Measurements from ENCODE around the gene TEX14.
A peak's percentile ranks its signal among the peaks of the same experiment; 100 is the strongest.

TEX14 gene, protein sequence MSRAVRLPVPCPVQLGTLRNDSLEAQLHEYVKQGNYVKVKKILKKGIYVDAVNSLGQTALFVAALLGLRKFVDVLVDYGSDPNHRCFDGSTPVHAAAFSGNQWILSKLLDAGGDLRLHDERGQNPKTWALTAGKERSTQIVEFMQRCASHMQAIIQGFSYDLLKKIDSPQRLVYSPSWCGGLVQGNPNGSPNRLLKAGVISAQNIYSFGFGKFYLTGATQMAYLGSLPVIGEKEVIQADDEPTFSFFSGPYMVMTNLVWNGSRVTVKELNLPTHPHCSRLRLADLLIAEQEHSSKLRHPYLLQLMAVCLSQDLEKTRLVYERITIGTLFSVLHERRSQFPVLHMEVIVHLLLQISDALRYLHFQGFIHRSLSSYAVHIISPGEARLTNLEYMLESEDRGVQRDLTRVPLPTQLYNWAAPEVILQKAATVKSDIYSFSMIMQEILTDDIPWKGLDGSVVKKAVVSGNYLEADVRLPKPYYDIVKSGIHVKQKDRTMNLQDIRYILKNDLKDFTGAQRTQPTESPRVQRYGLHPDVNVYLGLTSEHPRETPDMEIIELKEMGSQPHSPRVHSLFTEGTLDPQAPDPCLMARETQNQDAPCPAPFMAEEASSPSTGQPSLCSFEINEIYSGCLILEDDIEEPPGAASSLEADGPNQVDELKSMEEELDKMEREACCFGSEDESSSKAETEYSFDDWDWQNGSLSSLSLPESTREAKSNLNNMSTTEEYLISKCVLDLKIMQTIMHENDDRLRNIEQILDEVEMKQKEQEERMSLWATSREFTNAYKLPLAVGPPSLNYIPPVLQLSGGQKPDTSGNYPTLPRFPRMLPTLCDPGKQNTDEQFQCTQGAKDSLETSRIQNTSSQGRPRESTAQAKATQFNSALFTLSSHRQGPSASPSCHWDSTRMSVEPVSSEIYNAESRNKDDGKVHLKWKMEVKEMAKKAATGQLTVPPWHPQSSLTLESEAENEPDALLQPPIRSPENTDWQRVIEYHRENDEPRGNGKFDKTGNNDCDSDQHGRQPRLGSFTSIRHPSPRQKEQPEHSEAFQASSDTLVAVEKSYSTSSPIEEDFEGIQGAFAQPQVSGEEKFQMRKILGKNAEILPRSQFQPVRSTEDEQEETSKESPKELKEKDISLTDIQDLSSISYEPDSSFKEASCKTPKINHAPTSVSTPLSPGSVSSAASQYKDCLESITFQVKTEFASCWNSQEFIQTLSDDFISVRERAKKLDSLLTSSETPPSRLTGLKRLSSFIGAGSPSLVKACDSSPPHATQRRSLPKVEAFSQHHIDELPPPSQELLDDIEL (N-terminal part only)

DNA sequence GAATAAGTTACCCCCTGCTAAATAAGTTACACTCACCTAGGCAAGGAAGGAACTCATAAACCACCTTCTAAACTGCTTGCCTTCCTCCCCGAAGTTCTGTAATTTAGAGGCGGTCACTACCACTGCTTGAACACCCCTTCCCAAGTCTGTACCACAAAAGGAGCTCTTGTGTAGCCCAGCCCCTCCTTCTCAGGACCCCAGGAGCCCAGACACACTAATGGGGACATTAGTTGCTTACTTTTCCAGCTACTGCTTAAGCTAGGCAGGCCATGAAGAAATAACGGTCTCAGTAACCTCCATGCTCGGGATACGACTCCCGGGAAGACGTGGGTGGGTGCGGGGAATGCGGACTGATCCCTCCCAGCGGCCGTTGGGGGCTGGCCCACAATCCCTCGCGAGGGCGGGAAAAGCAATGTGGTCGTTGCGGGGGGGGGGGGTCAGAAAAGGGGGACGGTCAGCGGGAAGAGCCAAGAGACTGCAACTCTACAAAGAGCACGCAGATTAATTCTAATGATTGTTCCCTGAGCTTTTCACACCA, at the start of gene TEX14:
Gene TEX14 (minus strand): TSS at position 345 of the 538 bp plus-strand sequence. CDS start 40,044 bp downstream, outside the sequence.
- DNase-seq: peak; percentile 58

DNA sequence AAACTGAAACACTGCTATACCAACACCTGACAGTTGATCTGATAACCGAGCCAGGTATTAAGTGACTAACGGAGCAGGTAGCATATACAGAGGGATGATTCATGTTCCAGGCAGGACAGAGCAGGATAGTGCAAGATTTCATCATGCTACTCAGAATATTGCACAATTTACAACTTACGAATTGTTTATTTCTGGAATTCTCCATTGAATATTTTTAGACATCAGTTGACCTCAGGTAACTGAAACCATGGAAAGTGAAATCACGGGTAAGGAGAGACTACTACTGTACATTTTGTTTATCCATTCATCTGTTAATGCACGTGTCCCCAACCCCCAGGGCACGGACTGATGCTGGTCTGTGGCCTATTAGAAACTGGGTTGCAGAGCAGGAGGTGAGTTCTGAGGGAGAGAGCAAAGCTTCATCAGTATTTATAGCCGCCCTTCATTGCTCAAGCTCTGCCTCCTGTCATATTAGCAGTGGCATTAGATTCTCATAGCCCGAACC, 49.3 kb upstream of the TEX14 start:
- DNase-seq: no peak

DNA sequence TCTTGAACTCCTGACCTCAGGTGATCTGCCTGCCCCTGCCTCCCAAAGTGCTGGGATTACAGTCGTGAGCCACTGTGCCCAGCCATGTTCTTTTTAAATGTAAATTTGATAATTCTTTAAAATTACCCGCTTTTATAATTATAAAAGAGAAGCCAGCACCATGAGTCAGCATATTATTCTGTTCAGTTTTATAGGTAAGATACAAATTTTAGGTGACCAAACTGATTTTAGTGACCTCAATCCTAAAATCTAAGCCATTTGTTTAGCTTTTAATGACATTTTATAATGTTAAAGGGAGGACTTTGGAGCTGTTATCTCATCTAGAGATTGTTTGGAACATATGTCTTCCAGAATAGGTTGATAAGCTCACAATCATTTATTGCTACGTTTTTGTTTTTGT, 43.0 kb upstream of the TEX14 start:
- no peak for DNase-seq

DNA sequence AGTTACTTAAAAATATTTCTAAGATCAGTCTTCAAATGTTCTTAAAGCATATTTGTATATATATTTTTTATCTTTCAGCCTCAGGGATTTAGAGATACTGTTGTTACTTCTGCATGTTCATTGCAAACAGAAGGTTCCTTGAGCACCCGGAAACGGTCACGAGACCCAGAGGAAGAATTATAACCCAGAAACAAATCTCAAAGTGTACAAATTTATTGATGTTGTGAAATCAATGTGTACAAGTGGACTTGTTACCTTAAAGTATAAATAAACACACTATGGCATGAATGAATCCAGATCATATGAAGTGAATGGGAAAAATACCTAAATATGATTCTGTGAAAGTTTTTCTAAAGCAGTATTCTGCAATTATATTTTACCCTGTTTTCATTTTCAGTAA, 42.2 kb upstream of the TEX14 start:
- DNase-seq: no peak

DNA sequence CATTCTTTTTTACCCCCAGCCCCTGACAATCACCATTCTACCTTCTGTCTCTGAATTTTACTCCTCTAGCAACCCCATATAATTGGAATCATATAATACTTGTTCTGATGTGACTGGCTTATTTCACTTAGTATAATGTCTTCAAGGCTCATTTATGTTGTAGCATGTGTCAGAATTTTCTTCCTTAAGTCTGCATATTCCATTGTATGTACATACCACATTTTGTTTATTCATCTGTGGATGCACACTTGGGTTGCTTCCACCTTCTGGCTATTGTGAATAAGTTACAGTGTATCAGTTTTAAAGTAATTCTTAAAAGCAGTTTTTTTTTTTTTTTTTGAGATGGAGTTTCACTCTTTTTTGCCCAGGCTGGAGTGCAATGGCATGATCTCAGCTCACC, 39.1 kb upstream of the TEX14 start:
- no peak for DNase-seq

DNA sequence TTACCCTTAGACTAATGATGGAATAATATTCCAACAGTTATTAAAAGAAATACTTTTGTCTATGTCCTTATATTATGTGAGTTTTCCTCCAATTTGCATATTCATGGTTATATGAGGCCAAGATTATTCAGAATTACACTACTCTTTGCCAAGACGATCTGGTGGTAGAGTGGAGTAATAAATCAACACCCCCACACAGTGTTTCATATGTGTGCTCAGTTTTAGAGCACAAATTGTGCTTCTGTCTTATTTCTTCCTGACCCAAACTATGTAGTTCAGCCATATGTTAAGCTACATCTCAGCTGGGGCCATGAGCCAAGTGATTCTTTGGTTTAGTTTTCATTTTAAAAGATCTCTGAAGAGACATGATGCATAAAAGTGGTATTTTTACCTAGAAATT, 37.0 kb upstream of the TEX14 start:
- DNase-seq: no peak

DNA sequence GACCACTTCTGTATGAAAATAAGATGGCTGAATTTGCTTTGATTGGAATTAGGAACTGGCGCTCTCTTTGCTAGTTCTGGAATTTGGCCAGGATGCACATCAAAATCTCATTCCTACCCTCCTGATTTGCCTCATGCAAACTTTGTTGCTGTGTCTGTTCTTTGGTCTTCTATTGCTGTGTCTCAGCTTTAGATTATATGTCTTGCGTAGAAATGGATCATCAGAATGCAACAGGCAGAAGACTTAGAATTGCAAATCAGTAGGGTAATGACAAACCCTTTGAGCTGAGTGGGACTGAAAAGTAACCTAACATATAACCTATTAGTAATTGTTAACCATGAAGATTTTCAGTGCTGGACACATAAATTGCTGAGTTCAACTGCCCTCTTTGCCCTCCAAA, 30.9 kb upstream of the TEX14 start:
- no peak for DNase-seq

DNA sequence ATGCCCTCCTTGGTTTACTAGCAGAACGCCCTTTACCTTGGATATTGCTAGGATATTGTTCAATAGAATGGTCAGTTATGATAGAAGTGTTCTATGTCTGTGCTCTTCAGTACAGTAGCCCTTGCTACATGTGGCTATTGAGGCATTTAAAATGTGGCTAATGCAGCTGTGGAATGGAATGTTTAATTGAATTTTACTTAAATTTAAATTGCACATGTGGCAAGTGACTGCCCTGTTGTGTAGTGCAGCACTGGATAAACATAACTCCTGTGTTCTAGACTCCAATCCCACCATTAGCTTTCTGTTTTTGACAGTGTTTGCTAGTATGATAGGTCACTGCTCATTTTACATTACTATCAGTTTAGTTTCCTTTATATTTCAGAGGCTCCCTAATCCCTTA, 30.4 kb upstream of the TEX14 start:
- DNase-seq: no peak

DNA sequence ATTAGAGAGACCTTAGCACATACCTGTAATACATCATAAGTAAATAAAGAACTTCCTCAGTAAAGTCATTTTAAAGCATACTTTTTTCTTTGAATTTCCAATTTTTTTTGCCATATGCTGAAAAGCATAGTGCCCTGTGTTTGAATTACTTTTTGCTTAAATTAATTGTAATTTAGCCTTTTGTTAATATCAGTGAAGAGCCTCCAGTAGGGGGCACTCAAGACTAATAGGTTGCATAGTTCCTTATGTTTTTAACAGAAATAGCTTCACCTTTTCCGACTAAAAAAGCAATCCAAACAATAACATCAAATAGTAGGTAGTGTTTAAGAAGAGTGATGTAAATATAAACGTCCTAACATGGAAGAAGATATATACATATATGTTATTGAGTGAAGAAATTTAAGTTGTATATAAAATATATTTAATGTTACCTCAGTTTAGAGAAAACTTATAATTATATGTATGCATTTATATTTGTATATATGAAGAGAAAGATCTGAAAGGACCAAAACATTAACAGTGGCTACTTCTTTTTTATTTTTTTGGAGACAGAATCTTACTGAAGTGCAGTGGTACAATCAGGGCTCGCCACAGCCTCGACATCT, 19.2 kb upstream of the TEX14 start:
- peak; percentile 29 for DNase-seq

DNA sequence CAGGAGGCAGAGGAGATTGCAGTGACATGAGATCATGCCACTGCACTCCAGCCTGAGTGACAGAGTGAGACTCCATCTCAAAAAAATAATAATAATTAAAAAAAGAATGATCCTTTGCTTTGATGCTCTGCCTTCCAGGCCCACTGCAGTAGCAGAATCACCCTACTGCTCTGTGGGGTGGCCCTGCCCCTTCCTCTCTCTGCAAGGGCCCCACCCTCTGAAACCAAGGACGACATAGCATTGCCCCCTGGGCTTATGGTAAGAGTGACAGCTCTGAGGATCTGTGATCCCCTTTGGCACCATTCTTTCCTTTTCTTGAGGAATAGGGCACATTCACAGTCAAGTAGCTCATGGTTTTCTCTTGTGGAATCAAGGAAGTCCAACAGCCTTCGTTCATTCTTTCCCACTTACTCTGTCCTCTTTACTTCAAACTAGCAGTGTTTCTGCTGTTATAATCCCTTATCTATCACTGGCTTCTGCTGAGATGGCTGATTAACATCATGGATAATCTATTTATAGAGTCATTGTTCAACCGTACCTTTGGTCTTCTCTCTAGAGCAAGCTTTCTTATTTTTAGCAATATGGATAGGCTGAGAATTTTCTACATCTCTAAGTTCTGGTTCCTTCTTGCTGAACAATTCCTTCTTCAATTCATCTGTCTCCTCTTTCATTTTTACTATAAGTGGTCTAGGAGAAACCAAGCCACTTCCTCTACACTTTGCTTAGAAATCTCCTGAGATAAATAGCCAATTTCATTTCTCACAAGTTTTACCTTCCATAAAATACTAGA, 14.7 kb upstream of the TEX14 start:
- DNase-seq: no peak

DNA sequence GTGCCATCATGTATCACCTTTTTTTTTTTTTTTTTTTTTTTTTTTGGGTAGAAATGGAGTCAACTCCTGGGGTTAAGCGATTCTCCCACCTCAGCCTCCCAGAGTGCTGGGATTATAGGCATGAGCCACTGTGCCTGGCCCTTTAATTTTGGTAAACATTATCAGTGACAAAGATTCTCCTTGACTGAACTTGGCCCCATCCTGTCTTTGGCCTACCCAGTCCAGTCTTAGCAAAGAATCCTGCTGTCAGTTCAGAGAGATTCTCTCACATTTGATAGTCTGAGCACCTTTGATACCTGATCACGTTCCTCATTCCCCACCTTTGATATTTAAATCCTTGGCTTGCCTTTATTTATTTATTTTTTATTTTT, 12.1 kb upstream of the TEX14 start:
- DNase-seq: no peak

DNA sequence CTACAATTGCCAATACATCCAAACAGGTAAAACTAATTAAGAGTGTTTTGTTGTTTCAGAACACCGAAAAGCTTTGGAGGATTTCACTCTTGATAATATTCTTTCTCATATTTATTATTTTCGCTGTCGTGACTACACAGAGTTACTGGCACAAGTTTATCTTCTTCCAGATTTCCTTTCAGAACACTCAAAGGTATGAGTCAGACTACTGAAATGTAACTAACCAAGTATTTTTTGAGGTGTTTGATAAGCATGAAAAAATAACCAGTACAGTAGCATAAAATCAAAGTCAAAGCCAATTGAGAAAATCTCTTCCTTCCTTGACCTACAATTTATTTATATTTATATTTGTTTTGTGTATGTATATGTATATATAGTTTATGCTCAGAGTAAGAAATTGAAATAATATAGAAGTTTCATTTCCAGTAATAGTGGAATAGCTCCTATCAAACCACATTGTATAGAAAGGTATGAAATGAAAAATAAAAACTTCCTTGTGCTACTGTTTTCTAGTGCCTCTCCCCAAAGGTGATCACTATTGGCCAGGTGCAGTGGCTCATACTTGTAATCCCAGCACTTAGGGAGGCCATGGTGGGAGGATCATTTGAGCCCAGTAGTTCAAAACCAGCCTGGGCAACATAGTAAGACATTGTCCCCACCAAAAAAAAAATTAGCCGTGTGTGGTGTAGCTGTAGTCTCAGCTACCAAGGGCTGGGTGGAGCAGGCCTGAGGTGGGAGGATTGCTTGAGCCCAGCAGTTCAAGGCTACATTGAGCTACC, 11.5 kb upstream of the TEX14 start:
- no peak for DNase-seq

DNA sequence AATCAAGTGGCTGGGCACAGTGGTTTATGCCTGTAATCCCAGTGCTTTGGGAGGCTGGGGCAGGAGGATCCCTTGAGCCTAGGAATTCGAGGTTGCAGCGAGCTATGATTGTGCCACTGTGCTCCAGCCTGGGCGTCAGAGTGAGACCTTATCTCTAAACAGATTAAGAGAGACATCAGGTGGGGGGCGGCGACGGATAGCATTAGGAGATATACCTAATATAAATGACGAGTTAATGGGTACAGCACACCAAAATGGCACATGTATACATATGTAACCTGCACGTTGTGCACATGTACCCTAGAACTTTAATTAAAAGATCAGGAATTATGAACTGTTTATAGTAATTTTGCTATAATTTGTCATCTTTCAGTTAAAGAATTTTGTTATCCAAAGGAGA, 10.9 kb upstream of the TEX14 start:
- DNase-seq: no peak

DNA sequence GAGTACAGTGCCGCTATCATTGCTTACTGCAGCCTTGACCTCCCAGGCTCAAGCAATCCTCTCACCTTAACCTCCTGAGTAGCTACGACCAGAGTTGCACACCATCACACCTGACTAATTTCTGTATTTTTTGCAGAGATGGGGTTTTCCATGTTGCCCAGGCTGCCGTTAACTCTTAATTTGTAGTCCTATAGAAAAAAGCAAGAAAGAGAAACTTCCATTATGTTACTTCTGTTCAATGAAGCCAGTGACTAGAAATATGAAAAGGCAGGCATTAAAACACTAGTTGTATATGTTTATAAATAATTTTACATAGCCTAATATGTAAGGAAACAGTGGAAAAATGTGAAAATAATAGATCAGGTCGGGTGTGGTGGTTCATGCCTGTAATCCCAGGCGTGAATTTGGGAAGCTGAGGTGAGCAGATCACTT, 10.2 kb upstream of the TEX14 start:
- DNase-seq: no peak

DNA sequence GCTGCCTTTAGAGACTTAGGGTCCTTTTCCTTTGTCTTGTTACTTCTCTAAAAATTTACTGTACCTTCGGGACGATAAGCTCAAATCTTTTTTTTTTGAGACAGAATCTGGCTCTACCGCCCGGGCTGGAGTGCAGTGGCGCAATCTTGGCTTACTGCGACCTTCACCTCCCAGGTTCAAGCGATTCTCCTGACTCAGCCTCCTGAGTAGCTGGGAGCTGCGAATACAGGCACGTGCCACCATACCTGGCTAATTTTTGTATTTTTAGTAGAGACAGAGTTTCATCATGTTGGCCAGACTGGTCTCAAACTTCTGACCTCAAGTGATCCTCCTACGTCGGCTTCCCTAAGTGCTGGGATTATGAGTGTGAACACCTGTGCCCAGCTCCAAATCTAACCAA, 7.9 kb upstream of the TEX14 start:
- DNase-seq: no peak

DNA sequence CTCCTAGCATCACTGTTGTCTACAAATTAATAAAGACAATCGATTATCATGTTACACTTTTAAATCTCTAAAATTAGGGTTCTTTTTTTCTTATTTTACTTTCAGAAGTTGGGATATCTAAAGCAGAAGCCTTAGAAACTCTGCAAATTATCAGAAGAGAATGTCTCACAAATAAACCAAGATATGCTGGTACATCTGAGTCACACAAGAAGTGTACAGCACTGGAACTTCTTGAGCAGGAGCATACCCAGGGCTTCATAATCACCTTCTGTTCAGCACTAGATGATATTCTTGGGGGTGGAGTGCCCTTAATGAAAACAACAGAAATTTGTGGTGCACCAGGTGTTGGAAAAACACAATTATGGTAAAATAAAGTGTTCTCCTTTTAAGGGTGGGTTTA, 3.0 kb upstream of the TEX14 start:
- DNase-seq: no peak

DNA sequence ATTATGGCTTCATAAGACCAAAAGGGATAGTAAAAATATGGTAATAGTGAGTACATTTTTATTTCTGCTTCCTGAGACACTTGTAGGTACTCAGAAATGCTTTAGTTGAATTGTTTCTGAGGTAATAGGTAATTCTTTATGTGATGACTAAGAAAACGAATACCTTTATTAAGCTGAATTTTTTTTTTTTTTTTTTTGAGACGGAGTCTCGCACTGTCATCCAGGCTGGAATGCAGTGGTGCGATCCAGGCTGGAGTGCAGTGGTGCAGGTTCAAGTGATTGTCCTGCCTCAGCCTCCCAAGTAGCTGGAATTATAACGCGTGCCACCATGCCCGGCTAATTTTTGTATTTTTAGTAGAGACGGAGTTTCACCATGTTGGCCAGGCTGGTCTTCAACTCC, 2.5 kb upstream of the TEX14 start:
- no peak for DNase-seq

DNA sequence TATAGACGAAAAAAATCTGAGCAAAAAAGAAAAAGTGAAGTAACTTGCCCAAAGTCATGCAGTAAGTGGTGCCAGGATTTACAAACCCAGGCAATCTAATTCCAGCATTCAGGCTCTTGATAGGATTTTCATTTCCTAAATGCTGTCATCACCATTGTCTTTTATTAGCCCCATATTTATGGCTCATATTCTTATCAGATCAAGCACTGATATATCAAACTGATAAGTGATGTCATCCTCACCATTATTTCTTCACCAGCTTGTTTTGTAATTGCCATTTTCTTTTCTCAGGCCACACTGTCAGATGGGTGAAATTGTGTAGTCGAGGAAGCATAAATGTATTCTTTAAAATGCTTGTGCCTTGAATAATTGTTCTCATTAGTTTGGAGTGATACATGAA, 1.9 kb upstream of the TEX14 start:
- DNase-seq: no peak

DNA sequence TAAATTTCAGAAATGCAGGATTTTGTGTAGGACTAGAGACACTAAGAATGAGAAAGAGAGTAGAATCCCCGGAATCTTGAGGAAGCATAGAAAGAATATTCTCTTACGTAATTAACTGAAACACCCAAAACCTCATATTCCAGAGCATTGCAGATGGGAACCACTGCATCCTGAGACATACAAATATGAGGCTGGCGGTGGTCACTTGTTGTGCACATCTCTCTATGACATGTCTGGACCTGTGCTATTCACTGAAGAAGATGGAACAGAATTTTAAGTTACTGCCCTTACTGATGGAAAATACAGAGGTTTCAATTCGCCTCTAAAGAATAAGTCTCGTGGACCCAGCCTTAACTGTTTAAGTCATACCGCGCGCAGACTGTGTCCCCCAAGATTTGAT, 1.4 kb upstream of the TEX14 start:
- DNase-seq: no peak

DNA sequence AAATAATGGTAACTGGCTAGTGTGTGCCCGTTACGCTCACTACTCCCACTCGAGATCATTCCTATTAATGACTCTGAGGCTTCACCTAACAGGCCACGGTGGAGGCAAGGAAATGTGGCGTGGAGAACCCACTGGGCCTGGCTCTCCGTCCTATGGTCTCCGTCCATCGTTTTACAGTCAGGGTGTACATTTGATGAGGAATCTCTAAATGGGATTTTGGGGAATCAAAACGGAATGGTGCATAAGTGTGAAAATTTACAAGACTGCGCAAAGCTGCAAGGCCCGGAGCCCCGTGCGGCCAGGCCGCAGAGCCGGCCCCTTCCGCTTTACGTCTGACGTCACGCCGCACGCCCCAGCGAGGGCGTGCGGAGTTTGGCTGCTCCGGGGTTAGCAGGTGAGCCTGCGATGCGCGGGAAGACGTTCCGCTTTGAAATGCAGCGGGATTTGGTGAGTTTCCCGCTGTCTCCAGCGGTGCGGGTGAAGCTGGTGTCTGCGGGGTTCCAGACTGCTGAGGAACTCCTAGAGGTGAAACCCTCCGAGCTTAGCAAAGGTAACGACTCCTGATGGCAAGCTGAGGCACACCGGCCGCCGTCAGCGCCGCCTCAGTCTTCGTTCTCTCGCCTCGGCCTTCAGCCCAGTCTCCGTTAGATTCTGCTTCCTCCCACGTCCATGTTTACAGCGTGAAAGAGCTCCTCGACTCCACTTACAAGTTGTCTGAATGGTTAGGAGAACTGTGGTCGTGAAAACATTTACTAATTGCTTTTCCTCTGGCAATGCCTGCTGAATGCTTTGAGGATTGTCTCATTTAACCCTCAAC, 602 bp upstream of the TEX14 start, which contains the start of gene RAD51C:
Gene RAD51C (plus strand): TSS at position 364 of the 817 bp plus-strand sequence. CDS start 42 bp downstream, at position 406.
- DNase-seq: peak; percentile 85
